ENCODE data around the gene ADAM12. TPM values are rescaled to one million over a fixed set of nuclear protein-coding genes. Genes with fewer than 3 reads are reported as not detected.

ADAM12 gene
- polyA plus RNA-seq, 3 donors: 0.05 TPM; not detected in 2

DNA sequence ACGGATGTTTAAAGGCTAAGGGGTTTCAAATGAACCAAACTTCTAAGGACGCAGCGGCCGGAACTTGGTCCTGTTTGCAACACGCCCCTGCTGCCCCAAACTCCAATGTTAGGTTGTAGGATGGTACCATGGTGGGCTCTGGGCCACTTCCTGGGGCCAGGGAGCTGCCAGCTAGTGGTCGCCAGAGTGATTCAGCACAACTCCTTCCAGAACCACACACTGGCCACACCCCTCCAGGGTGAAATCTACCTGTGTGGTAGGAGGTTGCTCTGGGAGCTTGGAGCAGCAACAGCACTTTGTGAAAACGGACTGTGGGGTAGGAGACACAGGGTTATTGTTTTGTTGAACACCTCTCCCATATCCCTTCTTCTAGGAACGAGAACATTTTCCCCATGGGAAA lies 330.8 kb downstream of the ADAM12 start:
- no peak overlapping the region for H3K4me3 ChIP-seq (replicated peaks in 1 of 3; ENCODE audit: low read depth in 2 of 3, low read length in 3 of 3)
- no peak overlapping the region for H3K4me3 Mint-ChIP-seq
- no peak overlapping the region for H3K9ac ChIP-seq (ENCODE audit: insufficient read depth, low read length, poor library complexity, severe bottlenecking)
- peaks cover 0 to 6% of the 10 kb centered on the region in 2 donors for H3K27me3 ChIP-seq (ENCODE audit: control insufficient read depth in 2 of 2, insufficient read depth in 2 of 2, low read length in 2 of 2)
- no peaks in the 10 kb centered on the region for H3K36me3 Mint-ChIP-seq
- 100% methylated on average over 1 of the region's 8 CpGs for WGBS (ENCODE audit: insufficient coverage)
- no peak overlapping the region for H3K27ac Mint-ChIP-seq
- H4K20me1 ChIP-seq (ENCODE audit: insufficient read depth, low read length): no peaks in the 10 kb centered on the region
- no peak for DNase-seq
- H3K27ac ChIP-seq (ENCODE audit: low read depth in 1 of 2, low read length in 2 of 2): no peak overlapping the region
- H3K4me2 ChIP-seq (replicated peaks; ENCODE audit: extremely low read depth, low read length, poor library complexity, severe bottlenecking): no peak overlapping the region
- TF ChIP-seq CTCF (IDR thresholded peaks at IDR 0.05): no peak
- peaks cover 0 to 3% (median 0%) of the 10 kb centered on the region in 7 donors for H3K9me3 Mint-ChIP-seq
- no peak overlapping the region for H2AFZ ChIP-seq (ENCODE audit: insufficient read depth, low read depth, low read length, poor library complexity, severe bottlenecking)
- H3K4me1 ChIP-seq (ENCODE audit: control insufficient read depth in 1 of 2, insufficient read depth in 2 of 2, low read length in 2 of 2): no peaks in the 10 kb centered on the region
- H3K27me3 Mint-ChIP-seq (ENCODE audit: low read depth in 3 of 3): peaks cover 9 to 11% (median 10%) of the 10 kb centered on the region in 3 donors
- H3K36me3 ChIP-seq (replicated peaks in 1 of 2; ENCODE audit: control insufficient read depth in 1 of 2, insufficient read depth in 2 of 2, low read length in 2 of 2): no peaks in the 10 kb centered on the region
- intact Hi-C loops (cut with micrococcal nuclease): no loop called here
- no peaks in the 10 kb centered on the region for H3K79me2 ChIP-seq (ENCODE audit: insufficient read depth, low read length)
- no peaks in the 10 kb centered on the region for H3K4me1 Mint-ChIP-seq
- H3K9me3 ChIP-seq (replicated peaks in 1 of 2; ENCODE audit: control insufficient read depth in 1 of 2, insufficient read depth in 1 of 2, low read length in 2 of 2): peaks cover 0 to 7% of the 10 kb centered on the region in 2 donors

DNA sequence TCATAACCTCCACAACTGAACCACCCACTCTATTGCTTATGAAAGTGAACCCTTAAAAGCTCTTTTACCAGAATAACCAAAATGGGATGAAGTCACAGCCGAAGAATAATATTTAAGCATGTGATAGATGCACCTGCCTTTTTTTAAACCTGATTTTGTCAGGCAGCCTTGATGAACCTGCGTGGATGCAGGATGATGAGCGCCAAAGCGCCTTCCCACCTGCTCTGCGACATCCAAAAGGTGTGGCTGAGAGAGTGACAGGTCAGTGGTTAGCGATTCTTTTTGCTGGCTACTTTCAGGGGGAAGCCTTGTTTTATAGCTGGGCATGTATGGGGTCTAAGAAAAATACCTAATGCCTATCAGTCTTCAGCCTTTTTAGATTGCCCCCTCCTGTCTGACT lies 334.1 kb downstream of the ADAM12 start:
- intact Hi-C loops (cut with micrococcal nuclease): no loop called here
- H3K4me1 ChIP-seq (ENCODE audit: control insufficient read depth in 1 of 2, insufficient read depth in 2 of 2, low read length in 2 of 2): peaks cover 0 to 6% of the 10 kb centered on the region in 2 donors
- H2AFZ ChIP-seq (ENCODE audit: insufficient read depth, low read depth, low read length, poor library complexity, severe bottlenecking): no peak overlapping the region
- no peak overlapping the region for H3K4me3 ChIP-seq (replicated peaks in 1 of 3; ENCODE audit: low read depth in 2 of 3, low read length in 3 of 3)
- 100% methylated on average over 2 of the region's 6 CpGs for WGBS (ENCODE audit: insufficient coverage)
- H3K9me3 Mint-ChIP-seq: peaks cover 0 to 5% (median 0%) of the 10 kb centered on the region in 7 donors
- H3K36me3 ChIP-seq (replicated peaks in 1 of 2; ENCODE audit: control insufficient read depth in 1 of 2, insufficient read depth in 2 of 2, low read length in 2 of 2): no peaks in the 10 kb centered on the region
- H3K27me3 ChIP-seq (ENCODE audit: control insufficient read depth in 2 of 2, insufficient read depth in 2 of 2, low read length in 2 of 2): peaks cover 0 to 8% of the 10 kb centered on the region in 2 donors
- no peaks in the 10 kb centered on the region for H3K9me3 ChIP-seq (replicated peaks in 1 of 2; ENCODE audit: control insufficient read depth in 1 of 2, insufficient read depth in 1 of 2, low read length in 2 of 2)
- H3K4me1 Mint-ChIP-seq: peaks cover 8% of the 10 kb centered on the region
- no peak overlapping the region for H3K4me3 Mint-ChIP-seq
- H3K4me2 ChIP-seq (replicated peaks; ENCODE audit: extremely low read depth, low read length, poor library complexity, severe bottlenecking): no peak overlapping the region
- H3K27ac Mint-ChIP-seq: no peak overlapping the region
- H3K27me3 Mint-ChIP-seq (ENCODE audit: low read depth in 3 of 3): peaks cover 11 to 14% (median 12%) of the 10 kb centered on the region in 3 donors
- H4K20me1 ChIP-seq (ENCODE audit: insufficient read depth, low read length): no peaks in the 10 kb centered on the region
- H3K27ac ChIP-seq (ENCODE audit: low read depth in 1 of 2, low read length in 2 of 2): no peak overlapping the region
- H3K36me3 Mint-ChIP-seq: no peaks in the 10 kb centered on the region
- no peak overlapping the region for H3K9ac ChIP-seq (ENCODE audit: insufficient read depth, low read length, poor library complexity, severe bottlenecking)
- no peaks in the 10 kb centered on the region for H3K79me2 ChIP-seq (ENCODE audit: insufficient read depth, low read length)
- no peak for DNase-seq
- no peak for TF ChIP-seq CTCF (IDR thresholded peaks at IDR 0.05)
